Pancreas (tissue), 10 donors: Measurements from ENCODE around the gene HCN3. TPM values are rescaled to one million over a fixed set of nuclear protein-coding genes. Genes with fewer than 3 reads are reported as not detected.
"Not testable (repeated sequence)": the region's sequence is repeated elsewhere in the genome, so short reads cannot be mapped to it uniquely, and the experiment has no call there.

Source experiments
- ATAC-seq, 4 donors: fragments of 200-7000 bp; cut with Tn5 transposase; one replicate each; pipeline versions ENCODE4 v1.8.0 to v1.9.1; 2020; ENCODE audit warnings: mild to moderate bottlenecking in 4 of 4, moderate library complexity in 4 of 4
- DNase-seq, 6 donors: peaks; one replicate each; pipeline ENCODE4 v3.0.0-alpha.2; 2020
- FAIRE-seq: peaks from 2 replicates; lab custom pipeline; 2012; peaks lifted over from hg19 to GRCh38; lab: Jason Lieb, UNC
- H3K27ac ChIP-seq, 4 donors: fragments of 200-600 bp; sonication (generic); 1 replicate in 3 of 4; 2 replicates in 1 of 4; pipeline versions ENCODE4 v1.5.0 to v1.8.0; 2020
- H3K27me3 ChIP-seq, 4 donors: fragments of 200-600 bp; one replicate each; pipeline ENCODE4 v1.8.0; 2021
- H3K36me3 ChIP-seq, 3 donors: fragments of 200-600 bp; sonication (generic) in 1 of 3; one replicate each; pipeline versions ENCODE4 v1.5.0 to v1.8.0; 2020 to 2021
- H3K4me1 ChIP-seq, 3 donors: fragments of 200-600 bp; one replicate each; pipeline ENCODE4 v1.8.0; 2021
- H3K4me3 ChIP-seq, 4 donors: fragments of 200-600 bp; sonication (generic) in 2 of 4; one replicate each; pipeline versions ENCODE4 v1.5.0 to v1.8.0; 2020 to 2021
- H3K9me3 ChIP-seq, 4 donors: fragments of 200-600 bp; one replicate each; pipeline ENCODE4 v1.8.0; 2021
- CTCF ChIP-seq, 4 donors: fragments of 200-600 bp; sonication (generic) in 3 of 4; IDR thresholded peaks; one replicate each; pipeline versions ENCODE4 v1.5.0 to v1.8.0; 2021; ENCODE audit warnings: antibody characterized with exemption in 4 of 4
- WGBS, 2 donors: extraction: QIAGEN DNeasy Blood & Tissue Kit; methylation state at CpG; one replicate each; pipeline ENCODE4 v1.1.7; 2013; 5-methylcytosine and 5-hydroxymethylcytosine counted together
- intact Hi-C, 3 donors: fragments of 100-400 bp; cut with DNase I; formaldehyde crosslinking; loops; one replicate each; pipeline versions ENCODE4 v1.11.1 to v1.14.2; 2022
- polyA plus RNA-seq, 2 donors: library from polyadenylated mRNA; stranded (reverse); fragments of 200-250 nt; gene quantifications; one replicate each; pipeline ENCODE4 v1.2.3, GENCODE V29; 2013
- total RNA-seq, 6 donors: library from RNA; stranded (reverse); fragmentation: NEBNext Ultra II Directional in 4 of 6; extraction: Animal tissue kit (Norgen Biotek cat#: 25700) in 4 of 6; gene quantifications; one replicate each; pipeline versions ENCODE4 v1.2.1 to v1.2.4, GENCODE V29; 2021 to 2023
- donor health status: healthy with polysubstance abuse.
- donor health status: DM: no; HTN: no; CAD: no; lungs with moderate emphysema.
- donor health status: DM: no; HTN: no; CAD: no.
- donor health status: control.
- donor health status: control.
- donor health status: Bipolar disorder and iron deficiency.
- donor health status: DM: yes; HTN: yes; CAD: no.
- donor health status: DM: no; HTN: no; CAD: no.
- donor health status: DM: no; HTN: no; CAD: no.
- donor health status: DM: yes; HTN: yes; CAD: no.

HCN3 gene
- total and polyA plus RNA-seq, 8 donors = 0.66 to 12.0 (median 1.8) TPM

GRCh38 chr1:155326020-155326526, 48.8 kb downstream of the HCN3 start:
- intact Hi-C loops = loop anchor here in 1 of 3 donors (10.0 kb wide), 1 partner anchor 71 kb away; the partner anchor contains the start of gene ENTREP3
- Histone ChIP-seq H3K9me3 (no peaks in the 10 kb centered on the region), H3K27me3 (no peaks in the 10 kb centered on the region), H3K36me3 (peaks cover 0 to 9% (median 0%) of the 10 kb centered on the region in 3 donors), H3K27ac (no peak overlapping the region), H3K4me1 (peaks cover 0 to 7% (median 0%) of the 10 kb centered on the region in 3 donors), H3K4me3 (no peak overlapping the region)
- FAIRE-seq = no peak
- no peak for DNase-seq
- 86 to 97% methylated on average over 6 of the region's 6 CpGs for WGBS, 2 donors
- no peak for ATAC-seq
- no peak for TF ChIP-seq CTCF (IDR thresholded peaks at IDR 0.05)

GRCh38 chr1:155326631-155327037, 49.4 kb downstream of the HCN3 start:
- 89 to 90% methylated on average over 7 of the region's 7 CpGs for WGBS, 2 donors
- no peak overlapping the region for H3K27ac ChIP-seq
- DNase-seq (peak in 2 of 6 donors; percentile 34 to 79), ATAC-seq (no peak), FAIRE-seq (no peak)
- intact Hi-C loops = loop anchor here in 1 of 3 donors (10.0 kb wide), 1 partner anchor 72 kb away; the partner anchor contains the start of gene ENTREP3
- H3K27me3 ChIP-seq = no peaks in the 10 kb centered on the region
- peaks cover 0 to 7% (median 0%) of the 10 kb centered on the region in 3 donors for H3K4me1 ChIP-seq
- peaks cover 0 to 13% (median 3%) of the 10 kb centered on the region in 3 donors for H3K36me3 ChIP-seq
- H3K4me3 ChIP-seq = no peak overlapping the region
- no peak for TF ChIP-seq CTCF (IDR thresholded peaks at IDR 0.05)
- H3K9me3 ChIP-seq = no peaks in the 10 kb centered on the region

- Histone ChIP-seq H3K4me1 (no peaks in the 10 kb centered on the region), H3K9me3 (no peaks in the 10 kb centered on the region), H3K27ac (no peak overlapping the region), H3K36me3 (peaks cover 0 to 13% (median 3%) of the 10 kb centered on the region in 3 donors), H3K4me3 (no peak overlapping the region), H3K27me3 (no peaks in the 10 kb centered on the region)
- no peak for TF ChIP-seq CTCF (IDR thresholded peaks at IDR 0.05)
- FAIRE-seq (no peak), ATAC-seq (no peak), DNase-seq (no peak)
- WGBS, 2 donors = 82 to 89% methylated on average over 4 of the region's 4 CpGs
- intact Hi-C loops = loop anchor here in 1 of 3 donors (10.0 kb wide), 1 partner anchor 73 kb away; the partner anchor contains the start of gene ENTREP3
These were observed 50.7 kb downstream of the HCN3 start for GRCh38 chr1:155327981-155328380.

GRCh38 chr1:155328856-155329255, 51.6 kb downstream of the HCN3 start:
- H3K9me3 ChIP-seq, H3K4me3 ChIP-seq, DNase-seq, H3K4me1 ChIP-seq, H3K27me3 ChIP-seq, ATAC-seq, FAIRE-seq, H3K27ac ChIP-seq: not testable (repeated sequence)
- H3K36me3 ChIP-seq = peaks cover 0 to 13% (median 3%) of the 10 kb centered on the region in 3 donors
- intact Hi-C loops = loop anchor here in 1 of 3 donors (10.0 kb wide), 1 partner anchor 74 kb away; the partner anchor contains the start of gene ENTREP3
- 91 to 93% methylated on average over 7 of the region's 7 CpGs for WGBS, 2 donors

GRCh38 chr1:155329980-155330598, 52.8 kb downstream of the HCN3 start:
- no peak for DNase-seq
- Histone ChIP-seq H3K27ac (no peak overlapping the region), H3K9me3 (no peaks in the 10 kb centered on the region), H3K4me1 (no peaks in the 10 kb centered on the region), H3K4me3 (no peak overlapping the region), H3K36me3 (peaks cover 0 to 20% (median 3%) of the 10 kb centered on the region in 3 donors), H3K27me3 (no peaks in the 10 kb centered on the region)
- ATAC-seq = no peak
- 93 to 94% methylated on average over 11 of the region's 11 CpGs for WGBS, 2 donors
- FAIRE-seq = no peak
- intact Hi-C loops = loop anchor here in 1 of 3 donors (10.0 kb wide), 1 partner anchor 75 kb away; the partner anchor contains the start of gene ENTREP3
- no peak for TF ChIP-seq CTCF (IDR thresholded peaks at IDR 0.05)
